DND-41 (cell line): Measurements from ENCODE around the gene SLC41A2.
"Not testable (repeated sequence)": the region's sequence is repeated elsewhere in the genome, so short reads cannot be mapped to it uniquely, and the experiment has no call there.

Experiments
- ATAC-seq: fragments of 200-7000 bp; cut with Tn5 transposase; 3 replicates; pipeline ENCODE4 v1.9.1; 2021; ENCODE audit warnings: low read depth; ENCODE audit not compliant: insufficient read depth
- DNase-seq: peaks from one replicate; pipeline ENCODE4 v3.0.0-alpha.2; 2020
- H2AFZ ChIP-seq: 2 replicates; pipeline ENCODE4 v1.6.0; 2012; ENCODE audit warnings: low read depth, low read length
- H3K27ac ChIP-seq: 2 replicates; pipeline ENCODE4 v1.5.1; 2012; ENCODE audit warnings: low read length, inconsistent platforms
- H3K27me3 ChIP-seq: fragments of 200-600 bp; sonication (generic); 2 replicates; pipeline ENCODE4 v1.6.0; 2012; ENCODE audit warnings: low read length, mild to moderate bottlenecking, inconsistent platforms; ENCODE audit not compliant: insufficient read depth, poor library complexity
- H3K36me3 ChIP-seq: 2 replicates; pipeline ENCODE4 v1.5.1; 2012; ENCODE audit warnings: low read length, inconsistent platforms; ENCODE audit not compliant: insufficient read depth
- H3K4me1 ChIP-seq: 2 replicates; pipeline ENCODE4 v1.5.1; 2012; ENCODE audit warnings: mild to moderate bottlenecking, low read length; ENCODE audit not compliant: insufficient read depth
- H3K4me2 ChIP-seq: 2 replicates; pipeline ENCODE4 v1.6.0; 2012; ENCODE audit warnings: mild to moderate bottlenecking, moderate library complexity, low read length, inconsistent platforms; ENCODE audit not compliant: insufficient read depth
- H3K4me3 ChIP-seq, 2 experiments: fragments of 200-600 bp in 1 of 2; shearing (Covaris generic) in 1 of 2; 2 replicates each; pipeline ENCODE4 v1.5.1; 2012 to 2016; ENCODE audit warnings: inconsistent platforms in 2 of 2, low read length in 2 of 2, mild to moderate bottlenecking in 2 of 2, low read depth in 1 of 2, moderate library complexity in 1 of 2
- H3K79me2 ChIP-seq: 2 replicates; pipeline ENCODE4 v1.6.0; 2012; ENCODE audit warnings: low read length, inconsistent platforms; ENCODE audit not compliant: insufficient read depth
- H3K9ac ChIP-seq: 2 replicates; pipeline ENCODE4 v1.6.0; 2012; ENCODE audit warnings: low read depth, mild to moderate bottlenecking, inconsistent platforms, low read length, moderate library complexity
- H3K9me3 ChIP-seq: 2 replicates; pipeline ENCODE4 v1.5.1; 2012; ENCODE audit warnings: low read length, moderate library complexity, mild to moderate bottlenecking, inconsistent platforms; ENCODE audit not compliant: insufficient read depth, severe bottlenecking
- H4K20me1 ChIP-seq: 2 replicates; pipeline ENCODE4 v1.6.0; 2012; ENCODE audit warnings: low read length; ENCODE audit not compliant: insufficient read depth
- CTCF ChIP-seq: IDR thresholded peaks from 2 replicates; pipeline ENCODE4 v1.5.1; 2012; ENCODE audit warnings: borderline replicate concordance, low read length, moderate library complexity, mild to moderate bottlenecking; ENCODE audit not compliant: poor library complexity, severe bottlenecking; ENCODE audit errors: extremely low read depth
- EZH2 ChIP-seq: IDR thresholded peaks from 3 replicates; pipeline ENCODE4 v1.6.1; 2012; ENCODE audit warnings: borderline replicate concordance, low read depth, mild to moderate bottlenecking, moderate library complexity, low read length, inconsistent platforms; ENCODE audit not compliant: severe bottlenecking

Gene SLC41A2

GRCh38 chr12:104952816-104953215, 5.3 kb downstream of the SLC41A2 start:
- no peak overlapping the region for H3K9ac ChIP-seq
- no peaks in the 10 kb centered on the region for H3K9me3 ChIP-seq
- TF ChIP-seq CTCF (no peak), EZH2 (no peak)
- H4K20me1 ChIP-seq = no peaks in the 10 kb centered on the region
- no peaks in the 10 kb centered on the region for H3K79me2 ChIP-seq
- DNase-seq (no peak), ATAC-seq (no peak)
- peaks cover 7% of the 10 kb centered on the region for H3K4me1 ChIP-seq
- H3K27ac ChIP-seq = no peak overlapping the region
- H3K4me2 ChIP-seq = no peak overlapping the region
- no peaks in the 10 kb centered on the region for H3K36me3 ChIP-seq
- no peak overlapping the region for H2AFZ ChIP-seq
- peaks cover 27% of the 10 kb centered on the region for H3K27me3 ChIP-seq
- no peak overlapping the region for H3K4me3 ChIP-seq

- H3K9me3 ChIP-seq = no peaks in the 10 kb centered on the region
- H2AFZ ChIP-seq = no peak overlapping the region
- H3K4me3 ChIP-seq = no peak overlapping the region
- peaks cover 19% of the 10 kb centered on the region for H3K27me3 ChIP-seq
- no peaks in the 10 kb centered on the region for H4K20me1 ChIP-seq
- no peaks in the 10 kb centered on the region; the same call in 1 of the 2 replicates for H3K4me1 ChIP-seq
- TF ChIP-seq CTCF (no peak), EZH2 (no peak)
- no peaks in the 10 kb centered on the region for H3K79me2 ChIP-seq
- no peaks in the 10 kb centered on the region for H3K36me3 ChIP-seq
- H3K27ac ChIP-seq = no peak overlapping the region
- no peak for DNase-seq
- ATAC-seq = no peak
- H3K9ac ChIP-seq = no peak overlapping the region
- no peak overlapping the region for H3K4me2 ChIP-seq
Measured at GRCh38 chr12:104951759-104952509, 6.2 kb downstream of the SLC41A2 start.

- not testable (repeated sequence) for H4K20me1 ChIP-seq, H3K79me2 ChIP-seq, H3K4me2 ChIP-seq, H3K27ac ChIP-seq, ATAC-seq, DNase-seq, H3K36me3 ChIP-seq, H3K4me3 ChIP-seq, H3K9me3 ChIP-seq, H3K9ac ChIP-seq, H2AFZ ChIP-seq, H3K27me3 ChIP-seq, H3K4me1 ChIP-seq
Measured at GRCh38 chr12:104948716-104949115, 9.4 kb downstream of the SLC41A2 start.

GRCh38 chr12:104944252-104944651, 13.8 kb downstream of the SLC41A2 start:
- no peaks in the 10 kb centered on the region for H3K79me2 ChIP-seq
- H3K9ac ChIP-seq = no peak overlapping the region
- H3K4me2 ChIP-seq = no peak overlapping the region
- no peak overlapping the region for H3K27ac ChIP-seq
- no peak overlapping the region for H3K4me3 ChIP-seq
- H3K36me3 ChIP-seq = no peaks in the 10 kb centered on the region
- no peaks in the 10 kb centered on the region for H3K4me1 ChIP-seq
- ATAC-seq (no peak), DNase-seq (no peak)
- no peak overlapping the region for H2AFZ ChIP-seq
- H4K20me1 ChIP-seq = no peaks in the 10 kb centered on the region
- H3K9me3 ChIP-seq = peaks cover 6% of the 10 kb centered on the region
- TF ChIP-seq EZH2 (no peak), CTCF (no peak)
- no peaks in the 10 kb centered on the region for H3K27me3 ChIP-seq

- ATAC-seq, H2AFZ ChIP-seq, H3K27ac ChIP-seq, H3K4me2 ChIP-seq, DNase-seq, H3K4me3 ChIP-seq, H3K36me3 ChIP-seq, H3K9ac ChIP-seq, H3K79me2 ChIP-seq, H3K27me3 ChIP-seq, H4K20me1 ChIP-seq, H3K9me3 ChIP-seq, H3K4me1 ChIP-seq: not testable (repeated sequence)
Measured at GRCh38 chr12:104943401-104943800, 14.7 kb downstream of the SLC41A2 start.
